A673 (cell line): ENCODE data around the gene MXRA8.

Experiments
- CTCF ChIP-seq: fragments of 300-800, 200-600 bp; sonication (generic); conservative IDR thresholded peaks from 2 replicates; pipeline ENCODE4 v1.5.1; 2017; ENCODE audit warnings: low read depth, mild to moderate bottlenecking, antibody characterized with exemption, low read length, moderate library complexity, mixed read lengths
- EZH2 ChIP-seq: fragments of 200-600 bp; sonication (generic); IDR thresholded peaks from 2 replicates; pipeline ENCODE4 v1.6.1; 2017; ENCODE audit warnings: borderline replicate concordance, low read depth, mild to moderate bottlenecking, mixed read lengths, antibody characterized with exemption, low read length; ENCODE audit not compliant: poor library complexity, severe bottlenecking

GRCh38 chr1:1314678-1315335 lies 43.5 kb downstream of the MXRA8 start:
- no peak for TF ChIP-seq EZH2
- no peak for TF ChIP-seq CTCF
